H1 (cell line): Measurements from ENCODE around the gene COL8A1. TPM values are rescaled to one million over a fixed set of nuclear protein-coding genes. Genes with fewer than 3 reads are reported as not detected.

Experiments used
- CTCF ChIA-PET: fragments of 300-600 bp; sonication (Branson Sonifier 250); formaldehyde crosslinking; loops from one replicate; lab custom pipeline; 2021; ENCODE audit not compliant: partially characterized antibody; lab: Charles Lee
- POLR2A ChIA-PET: fragments of 300-600 bp; sonication (Branson Sonifier 250); formaldehyde crosslinking; loops from one replicate; lab custom pipeline; 2021; ENCODE audit warnings: inconsistent platforms; ENCODE audit not compliant: partially characterized antibody; lab: Charles Lee
- DNase-seq, 2 experiments: peaks; one replicate each; pipeline versions ENCODE4 v3.0.0 to v3.0.0-alpha.2; 2010 to 2022; ENCODE audit warnings: low spot score in 2 of 2, low read depth in 1 of 2, mixed read lengths in 1 of 2
- FAIRE-seq: peaks from 2 replicates; lab custom pipeline; 2011; peaks lifted over from hg19 to GRCh38; lab: Jason Lieb, UNC
- H2AFZ ChIP-seq: 2 replicates; pipeline ENCODE4 v1.8.1; 2012; ENCODE audit warnings: low read length, inconsistent platforms
- H2AK5ac ChIP-seq: 2 replicates; pipeline ENCODE4 v1.6.1; 2013; ENCODE audit warnings: low read depth, low read length
- H2BK120ac ChIP-seq: replicated peaks from 2 replicates; pipeline ENCODE3; 2013; ENCODE audit warnings: low read depth, low read length, inconsistent platforms
- H2BK12ac ChIP-seq: 2 replicates; pipeline ENCODE4 v1.6.1; 2013; ENCODE audit warnings: low read depth, low read length
- H2BK15ac ChIP-seq: 2 replicates; pipeline ENCODE4 v1.6.1; 2013; ENCODE audit warnings: low read length
- H2BK20ac ChIP-seq: 2 replicates; pipeline ENCODE4 v1.6.1; 2013; ENCODE audit warnings: low read length
- H2BK5ac ChIP-seq: 2 replicates; pipeline ENCODE4 v1.6.1; 2013; ENCODE audit warnings: low read depth, low read length
- H3K14ac ChIP-seq: 2 replicates; pipeline ENCODE4 v1.6.1; 2013; ENCODE audit warnings: inconsistent platforms; ENCODE audit not compliant: insufficient read length
- H3K18ac ChIP-seq: 2 replicates; pipeline ENCODE4 v1.6.1; 2013; ENCODE audit warnings: low read length; ENCODE audit errors: extremely low read depth
- H3K23ac ChIP-seq: 2 replicates; pipeline ENCODE4 v1.6.1; 2013; ENCODE audit warnings: inconsistent platforms; ENCODE audit not compliant: insufficient read length
- H3K23me2 ChIP-seq: 2 replicates; pipeline ENCODE4 v1.6.1; 2013; ENCODE audit warnings: low read depth, low read length
- H3K27ac ChIP-seq: 2 replicates; pipeline ENCODE4 v1.6.1; 2011; ENCODE audit warnings: low read depth, low read length, inconsistent platforms
- H3K27me3 ChIP-seq, 4 experiments: replicated peaks in 1 of 4; 1 replicate in 1 of 4; 2 replicates in 3 of 4; pipeline versions ENCODE4 v1.6.1 to v1.8.1; 2011 to 2013; ENCODE audit warnings: low read length in 3 of 4, mild to moderate bottlenecking in 3 of 4, inconsistent platforms in 2 of 4, mixed read lengths in 2 of 4, moderate library complexity in 1 of 4; ENCODE audit not compliant: control insufficient read depth in 3 of 4, insufficient read depth in 3 of 4; ENCODE audit errors: extremely low read depth in 1 of 4
- H3K36me3 ChIP-seq, 4 experiments: 2 replicates each; pipeline versions ENCODE4 v1.6.1 to v1.8.1; 2011 to 2013; ENCODE audit warnings: mild to moderate bottlenecking in 4 of 4, low read length in 3 of 4, moderate library complexity in 2 of 4, control low read depth in 1 of 4, inconsistent platforms in 1 of 4; ENCODE audit not compliant: insufficient read depth in 4 of 4, control insufficient read depth in 2 of 4
- H3K4ac ChIP-seq: replicated peaks from 2 replicates; pipeline ENCODE3; 2013; ENCODE audit warnings: low read length, low read depth, mixed read lengths, inconsistent platforms; ENCODE audit not compliant: insufficient read length
- H3K4me1 ChIP-seq, 4 experiments: replicated peaks in 1 of 4; 1 replicate in 1 of 4; 2 replicates in 3 of 4; pipeline versions ENCODE4 v1.6.1 to v1.8.1; 2011 to 2013; ENCODE audit warnings: low read length in 3 of 4, inconsistent platforms in 2 of 4, mixed read lengths in 1 of 4; ENCODE audit not compliant: insufficient read depth in 4 of 4, control insufficient read depth in 3 of 4
- H3K4me2 ChIP-seq, 2 experiments: 2 replicates each; pipeline versions ENCODE4 v1.6.1 to v1.8.1; 2011 to 2013; ENCODE audit warnings: low read depth in 2 of 2, low read length in 2 of 2, control low read depth in 1 of 2, inconsistent platforms in 1 of 2, mild to moderate bottlenecking in 1 of 2; ENCODE audit not compliant: insufficient read depth in 1 of 2
- H3K4me3 ChIP-seq, 4 experiments: fragments of 200-600, 300-600 bp in 1 of 4; sonication (generic), shearing (Covaris generic), sonication (Bioruptor Twin) in 1 of 4; 2 replicates each; pipeline versions ENCODE4 v1.5.1 to v1.8.1; 2011 to 2016; ENCODE audit warnings: low read length in 4 of 4, low read depth in 3 of 4, control low read depth in 2 of 4, inconsistent platforms in 2 of 4, mild to moderate bottlenecking in 2 of 4, mixed read lengths in 1 of 4, moderate library complexity in 1 of 4; ENCODE audit not compliant: insufficient read depth in 2 of 4; ENCODE audit errors: extremely low read depth in 1 of 4
- H3K56ac ChIP-seq: replicated peaks from 2 replicates; pipeline ENCODE3; 2013; ENCODE audit warnings: low read depth, mild to moderate bottlenecking, mixed read lengths, low read length, inconsistent platforms; ENCODE audit not compliant: insufficient read length
- H3K79me1 ChIP-seq: 2 replicates; pipeline ENCODE4 v1.6.1; 2013; ENCODE audit warnings: low read depth, low read length, control low read depth
- H3K79me2 ChIP-seq, 2 experiments: 2 replicates each; pipeline versions ENCODE4 v1.6.1 to v1.8.1; 2012 to 2013; ENCODE audit warnings: low read length in 2 of 2, mild to moderate bottlenecking in 2 of 2, inconsistent platforms in 1 of 2; ENCODE audit not compliant: insufficient read depth in 2 of 2, control insufficient read depth in 1 of 2
- H3K9ac ChIP-seq, 4 experiments: replicated peaks in 1 of 4; 1 replicate in 1 of 4; 2 replicates in 3 of 4; pipeline versions ENCODE4 v1.6.1 to v1.8.1; 2011 to 2013; ENCODE audit warnings: low read depth in 3 of 4, low read length in 3 of 4, control low read depth in 2 of 4, mild to moderate bottlenecking in 2 of 4, moderate library complexity in 2 of 4, inconsistent platforms in 1 of 4; ENCODE audit errors: extremely low read depth in 1 of 4
- H3K9me3 ChIP-seq, 2 experiments: 2 replicates each; pipeline versions ENCODE4 v1.6.1 to v1.8.1; 2012 to 2013; ENCODE audit warnings: mild to moderate bottlenecking in 2 of 2, moderate library complexity in 2 of 2, control low read depth in 1 of 2, inconsistent platforms in 1 of 2, low read depth in 1 of 2, low read length in 1 of 2, mixed read lengths in 1 of 2; ENCODE audit not compliant: insufficient read depth in 2 of 2
- H4K20me1 ChIP-seq, 2 experiments: replicated peaks in 1 of 2; 2 replicates each; pipeline versions ENCODE3 to v1.8.1; 2011 to 2013; ENCODE audit warnings: inconsistent platforms in 2 of 2, low read length in 2 of 2, mild to moderate bottlenecking in 1 of 2; ENCODE audit not compliant: insufficient read depth in 2 of 2, control insufficient read depth in 1 of 2
- H4K5ac ChIP-seq: 2 replicates; pipeline ENCODE4 v1.6.1; 2013; ENCODE audit warnings: low read length, low read depth, mixed read lengths, inconsistent platforms; ENCODE audit not compliant: insufficient read length
- H4K8ac ChIP-seq: 2 replicates; pipeline ENCODE4 v1.8.0; 2013; ENCODE audit warnings: mild to moderate bottlenecking, moderate library complexity, low read length, inconsistent platforms; ENCODE audit not compliant: insufficient read depth; ENCODE audit errors: extremely low read depth
- H4K91ac ChIP-seq: replicated peaks from 2 replicates; pipeline ENCODE3; 2013; ENCODE audit warnings: low read length, mixed read lengths, inconsistent platforms; ENCODE audit not compliant: insufficient read length
- BACH1 ChIP-seq: IDR thresholded peaks from 2 replicates; pipeline ENCODE4 v1.6.1; 2012; ENCODE audit warnings: low read length, improper control_type of control experiment
- FOSL1 ChIP-seq: IDR thresholded peaks from 2 replicates; pipeline ENCODE4 v1.6.1; 2011; ENCODE audit warnings: mild to moderate bottlenecking, low read depth, low read length, moderate library complexity; ENCODE audit not compliant: insufficient read depth
- MAFK ChIP-seq: IDR thresholded peaks from 2 replicates; pipeline ENCODE4 v1.6.1; 2012; ENCODE audit warnings: low read depth, mild to moderate bottlenecking, improper control_type of control experiment, low read length
- PHF8 ChIP-seq: fragments of 200-600 bp; sonication (generic); conservative IDR thresholded peaks from 2 replicates; pipeline ENCODE4 v1.7.1; 2012; ENCODE audit warnings: low read depth, mild to moderate bottlenecking, inconsistent platforms, low read length, moderate library complexity
- RAD21 ChIP-seq, 2 experiments: IDR thresholded peaks in 1 of 2; conservative IDR thresholded peaks in 1 of 2; 2 replicates each; pipeline ENCODE4 v1.6.1; 2011; ENCODE audit warnings: low read depth in 2 of 2, low read length in 2 of 2, improper control_type of control experiment in 1 of 2, inconsistent platforms in 1 of 2, mild to moderate bottlenecking in 1 of 2, moderate library complexity in 1 of 2
- RFX5 ChIP-seq: IDR thresholded peaks from 2 replicates; pipeline ENCODE4 v1.6.1; 2011; ENCODE audit warnings: low read depth, low read length, improper control_type of control experiment, borderline replicate concordance
- SIN3A ChIP-seq, 2 experiments: IDR thresholded peaks in 1 of 2; conservative IDR thresholded peaks in 1 of 2; 2 replicates each; pipeline ENCODE4 v1.6.1; 2011 to 2012; ENCODE audit warnings: low read length in 2 of 2, improper control_type of control experiment in 1 of 2, low read depth in 1 of 2, mild to moderate bottlenecking in 1 of 2
- WGBS, 2 experiments: shearing (Covaris generic) in 1 of 2; methylation state at CpG; one replicate each; pipeline versions ENCODE4 v1.1.6 to v1.1.7; 2013 to 2015; ENCODE audit warnings: low lambda C conversion rate in 2 of 2, mixed read lengths in 2 of 2, inconsistent platforms in 1 of 2, low coverage in 1 of 2, missing lambda C conversion rate in 1 of 2; ENCODE audit not compliant: insufficient replicate concordance in 2 of 2, insufficient coverage in 1 of 2, insufficient read length in 1 of 2; ENCODE audit errors: extremely low coverage in 1 of 2, missing lambda C conversion rate in 1 of 2; 5-methylcytosine and 5-hydroxymethylcytosine counted together
- polyA plus RNA-seq, 7 experiments: library from polyadenylated mRNA; depleted of rRNA in 3 of 7; stranded (reverse) in 5 of 7; unstranded in 2 of 7; fragments of >200 nt in 5 of 7; fragments of 200-250 nt in 2 of 7; gene quantifications; 1 replicate in 5 of 7; 2 replicates in 1 of 7; 4 replicates in 1 of 7; pipeline versions ENCODE4 v1.2.1 to v1.2.3, GENCODE V29; 2011 to 2013; ENCODE audit warnings: missing spikeins in 2 of 7, mixed read lengths in 2 of 7
- total RNA-seq: library from RNA; stranded (reverse); fragmentation: NEBNext Ultra II Directional; extraction: Animal tissue kit (Norgen Biotek cat#: 25700); gene quantifications from 2 replicates; pipeline ENCODE4 v1.2.1, GENCODE V29; 2021
- TF ChIP-seq, protein P1 (sequence below): IDR thresholded peaks from 2 replicates; pipeline ENCODE4 v1.6.1; 2011; ENCODE audit warnings: low read depth, mild to moderate bottlenecking, low read length; ENCODE audit not compliant: insufficient read depth

COL8A1 gene
- total and polyA plus RNA-seq, 2 of the 8 experiments (the other 6 are each of a cell fraction or from before 2014, with no cell fraction given) = 0.21 to 1.2 TPM

DNA sequence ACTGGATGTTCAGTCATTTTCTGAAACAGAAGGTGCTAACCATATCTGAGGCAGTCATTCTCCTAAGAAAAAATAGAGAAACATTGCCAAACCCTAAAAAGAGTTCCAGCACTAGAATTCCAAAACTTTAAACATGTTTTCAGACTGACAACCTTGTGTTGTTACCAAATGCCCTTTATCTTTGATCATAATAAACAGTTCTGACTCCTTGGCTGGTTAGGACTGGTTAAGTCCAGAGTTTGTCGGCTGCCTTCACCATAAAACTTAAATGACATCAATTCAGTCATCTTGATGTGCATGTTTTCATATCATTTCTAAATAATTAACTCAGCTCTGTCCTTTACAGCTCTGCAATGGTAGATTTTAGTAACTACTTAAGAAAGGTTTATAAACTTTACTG is 68.0 kb downstream of the COL8A1 start:
- Histone ChIP-seq H4K91ac (no peak overlapping the region), H2BK20ac (no peak overlapping the region), H3K4me3 (no peak overlapping the region), H3K9ac (no peak overlapping the region), H3K4me2 (no peak overlapping the region), H2AFZ (no peak overlapping the region), H4K8ac (no peak overlapping the region), H3K14ac (no peak overlapping the region), H2BK5ac (no peak overlapping the region), H3K23ac (no peak overlapping the region), H3K56ac (no peak overlapping the region), H3K79me2 (no peaks in the 10 kb centered on the region), H3K4ac (no peak overlapping the region), H2AK5ac (no peak overlapping the region), H3K36me3 (no peaks in the 10 kb centered on the region), H2BK12ac (no peak overlapping the region), H3K4me1 (no peaks in the 10 kb centered on the region), H2BK15ac (no peak overlapping the region), H3K79me1 (no peaks in the 10 kb centered on the region), H3K23me2 (no peaks in the 10 kb centered on the region), H4K5ac (no peak overlapping the region), H3K9me3 (no peaks in the 10 kb centered on the region), H4K20me1 (no peaks in the 10 kb centered on the region), H3K27me3 (no peaks in the 10 kb centered on the region), H3K18ac (no peak overlapping the region), H3K27ac (no peak overlapping the region), H2BK120ac (no peak overlapping the region)
- CTCF ChIA-PET = interaction anchor here (0.6 to 1.8 kb wide), 5 partner anchors 9 to 762 kb away, joined by 3 to 5 read pairs (median 4); no protein-coding TSS in a partner anchor
- no peak for TF ChIP-seq PHF8
- TF ChIP-seq RAD21 (IDR thresholded peaks at IDR 0.05 in 1 of 2, conservative IDR thresholded peaks at IDR 0.05 in 1 of 2; ENCODE audit: low read depth in 2 of 2, low read length in 2 of 2) = no peak
- TF ChIP-seq BACH1 = no peak
- TF ChIP-seq SIN3A (conservative IDR thresholded peaks at IDR 0.05 in 1 of 2, IDR thresholded peaks at IDR 0.05 in 1 of 2; ENCODE audit: low read depth in 1 of 2, low read length in 2 of 2) = no peak
- TF ChIP-seq MAFK = no peak
- TF ChIP-seq, protein P1, sequence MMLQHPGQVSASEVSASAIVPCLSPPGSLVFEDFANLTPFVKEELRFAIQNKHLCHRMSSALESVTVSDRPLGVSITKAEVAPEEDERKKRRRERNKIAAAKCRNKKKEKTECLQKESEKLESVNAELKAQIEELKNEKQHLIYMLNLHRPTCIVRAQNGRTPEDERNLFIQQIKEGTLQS = no peak
- no peak for TF ChIP-seq RFX5
- TF ChIP-seq FOSL1 = no peak
- POLR2A ChIA-PET = no interaction called here
- FAIRE-seq (no peak), DNase-seq (no peak)
- WGBS, 2 experiments = 94% methylated on average over 1 of the region's 1 CpG; no CpG with 5 or more reads in 1 of the 2 experiments
